ENCODE data around the gene ADGB. TPM values are rescaled to one million over a fixed set of nuclear protein-coding genes. Genes with fewer than 3 reads are reported as not detected.

Gene ADGB
- polyA plus RNA-seq, 1 donor = 0.06 TPM

- 100% methylated on average over 1 of the region's 3 CpGs for WGBS (ENCODE audit: insufficient coverage, low lambda C conversion rate)
- H3K4me3 ChIP-seq (ENCODE audit: low read length) = no peak overlapping the region
- H3K9me3 ChIP-seq (ENCODE audit: control insufficient read depth, low read depth, low read length) = no peaks in the 10 kb centered on the region
- no peak overlapping the region for H3K27ac ChIP-seq (ENCODE audit: low read length)
- H3K4me1 ChIP-seq (ENCODE audit: control insufficient read depth, insufficient read depth, low read length) = peaks cover 5% of the 10 kb centered on the region
- no peaks in the 10 kb centered on the region for H3K36me3 ChIP-seq (ENCODE audit: control insufficient read depth, insufficient read depth, low read length)
- DNase-seq = no peak
- no peaks in the 10 kb centered on the region for H3K27me3 ChIP-seq (ENCODE audit: control insufficient read depth, insufficient read depth, low read length)
These were observed 261.2 kb downstream of the ADGB start for GRCh38 chr6:146859795-146860495.

GRCh38 chr6:146860583-146860982, 261.8 kb downstream of the ADGB start:
- DNase-seq = no peak
- no peak overlapping the region for H3K27ac ChIP-seq (ENCODE audit: low read length)
- no peaks in the 10 kb centered on the region for H3K9me3 ChIP-seq (ENCODE audit: control insufficient read depth, low read depth, low read length)
- H3K4me3 ChIP-seq (ENCODE audit: low read length) = no peak overlapping the region
- H3K36me3 ChIP-seq (ENCODE audit: control insufficient read depth, insufficient read depth, low read length) = no peaks in the 10 kb centered on the region
- no CpG with 5 or more reads among the region's 2 CpGs for WGBS (ENCODE audit: insufficient coverage, low lambda C conversion rate)
- H3K4me1 ChIP-seq (ENCODE audit: control insufficient read depth, insufficient read depth, low read length) = peaks cover 5% of the 10 kb centered on the region
- no peaks in the 10 kb centered on the region for H3K27me3 ChIP-seq (ENCODE audit: control insufficient read depth, insufficient read depth, low read length)

- Histone ChIP-seq H3K27ac (ENCODE audit: low read length) (no peak overlapping the region), H3K4me1 (ENCODE audit: control insufficient read depth, insufficient read depth, low read length) (peaks cover 5% of the 10 kb centered on the region), H3K9me3 (ENCODE audit: control insufficient read depth, low read depth, low read length) (no peaks in the 10 kb centered on the region), H3K27me3 (ENCODE audit: control insufficient read depth, insufficient read depth, low read length) (no peaks in the 10 kb centered on the region), H3K36me3 (ENCODE audit: control insufficient read depth, insufficient read depth, low read length) (no peaks in the 10 kb centered on the region), H3K4me3 (ENCODE audit: low read length) (no peak overlapping the region)
- DNase-seq = no peak
- no CpG with 5 or more reads among the region's 3 CpGs for WGBS (ENCODE audit: insufficient coverage, low lambda C conversion rate)
These were observed 262.3 kb downstream of the ADGB start for GRCh38 chr6:146861029-146861563.

- no peaks in the 10 kb centered on the region for H3K27me3 ChIP-seq (ENCODE audit: control insufficient read depth, insufficient read depth, low read length)
- no peaks in the 10 kb centered on the region for H3K36me3 ChIP-seq (ENCODE audit: control insufficient read depth, insufficient read depth, low read length)
- DNase-seq = no peak
- WGBS (ENCODE audit: insufficient coverage, low lambda C conversion rate) = no CpG with 5 or more reads among the region's 3 CpGs
- peaks cover 5% of the 10 kb centered on the region for H3K4me1 ChIP-seq (ENCODE audit: control insufficient read depth, insufficient read depth, low read length)
- no peaks in the 10 kb centered on the region for H3K9me3 ChIP-seq (ENCODE audit: control insufficient read depth, low read depth, low read length)
- H3K27ac ChIP-seq (ENCODE audit: low read length) = no peak overlapping the region
- H3K4me3 ChIP-seq (ENCODE audit: low read length) = no peak overlapping the region
These were observed 262.9 kb downstream of the ADGB start for GRCh38 chr6:146861716-146862115.

GRCh38 chr6:146862508-146862919, 263.7 kb downstream of the ADGB start:
- Histone ChIP-seq H3K4me3 (ENCODE audit: low read length) (no peak overlapping the region), H3K4me1 (ENCODE audit: control insufficient read depth, insufficient read depth, low read length) (peaks cover 5% of the 10 kb centered on the region), H3K27me3 (ENCODE audit: control insufficient read depth, insufficient read depth, low read length) (no peaks in the 10 kb centered on the region), H3K27ac (ENCODE audit: low read length) (no peak overlapping the region), H3K36me3 (ENCODE audit: control insufficient read depth, insufficient read depth, low read length) (no peaks in the 10 kb centered on the region), H3K9me3 (ENCODE audit: control insufficient read depth, low read depth, low read length) (no peaks in the 10 kb centered on the region)
- DNase-seq = no peak
- WGBS (ENCODE audit: insufficient coverage, low lambda C conversion rate) = 100% methylated on average over 1 of the region's 4 CpGs

- no peak overlapping the region for H3K27ac ChIP-seq (ENCODE audit: low read length)
- H3K27me3 ChIP-seq (ENCODE audit: control insufficient read depth, insufficient read depth, low read length) = no peaks in the 10 kb centered on the region
- no peaks in the 10 kb centered on the region for H3K9me3 ChIP-seq (ENCODE audit: control insufficient read depth, low read depth, low read length)
- H3K4me1 ChIP-seq (ENCODE audit: control insufficient read depth, insufficient read depth, low read length) = no peaks in the 10 kb centered on the region
- H3K4me3 ChIP-seq (ENCODE audit: low read length) = no peak overlapping the region
- H3K36me3 ChIP-seq (ENCODE audit: control insufficient read depth, insufficient read depth, low read length) = no peaks in the 10 kb centered on the region
- 100% methylated on average over 2 of the region's 4 CpGs for whole genome bisulfite sequencing (ENCODE audit: insufficient coverage, low lambda C conversion rate)
- DNase-seq = no peak
These were observed 265.5 kb downstream of the ADGB start for GRCh38 chr6:146864300-146864699.

- Histone ChIP-seq H3K27ac (ENCODE audit: low read length) (no peak overlapping the region), H3K4me3 (ENCODE audit: low read length) (no peak overlapping the region), H3K9me3 (ENCODE audit: control insufficient read depth, low read depth, low read length) (no peaks in the 10 kb centered on the region), H3K27me3 (ENCODE audit: control insufficient read depth, insufficient read depth, low read length) (no peaks in the 10 kb centered on the region), H3K36me3 (ENCODE audit: control insufficient read depth, insufficient read depth, low read length) (no peaks in the 10 kb centered on the region), H3K4me1 (ENCODE audit: control insufficient read depth, insufficient read depth, low read length) (no peaks in the 10 kb centered on the region)
- no peak for DNase-seq
- no CpG with 5 or more reads among the region's 2 CpGs for WGBS (ENCODE audit: insufficient coverage, low lambda C conversion rate)
These were observed 266.1 kb downstream of the ADGB start for GRCh38 chr6:146864885-146865284.

Other genes starting within 250 kb of the ADGB start
- gene RAB32, start 55.1 kb upstream of the ADGB start, polyA plus RNA-seq = 31.5 TPM